ENCODE results near the gene ZNF219. TPM values are rescaled to one million over a fixed set of nuclear protein-coding genes. Genes with fewer than 3 reads are reported as not detected.

Gene ZNF219
- total RNA-seq, 2 donors from 2014 or later = 44.0 to 79.6 TPM

DNA sequence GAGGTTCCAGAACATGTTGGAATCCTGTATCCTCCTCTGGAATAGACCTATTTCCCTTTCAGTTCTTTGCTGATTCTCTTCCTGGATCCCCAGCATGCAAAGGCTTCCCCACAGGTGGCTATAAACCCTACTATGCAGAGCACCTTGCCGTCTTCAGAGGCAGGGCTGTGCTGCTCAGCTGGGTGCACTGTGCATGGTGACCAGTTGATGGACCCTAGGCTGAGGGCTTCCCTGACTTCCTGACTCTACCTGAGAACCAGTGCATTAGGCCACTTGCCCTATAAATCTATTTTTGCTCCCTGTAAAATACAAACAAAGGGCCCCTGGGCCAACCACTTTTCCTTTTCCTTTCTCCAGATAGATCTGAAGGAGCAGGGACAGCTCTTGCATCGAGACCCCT, 14.1 kb downstream of the ZNF219 start:
- Histone ChIP-seq H3K9ac (ENCODE audit: low read depth in 2 of 2, low read length in 2 of 2) (no peak overlapping the region), H3K27me3 (no peaks in the 10 kb centered on the region), H3K27ac (no peak overlapping the region), H3K36me3 (peaks cover 16% of the 10 kb centered on the region), H3K9me3 (no peaks in the 10 kb centered on the region), H3K4me1 (peaks cover 4% of the 10 kb centered on the region), H3K4me3 (no peak overlapping the region)
- DNase-seq = no peak
- intact Hi-C loops (cut with DNase I) = no loop called here
- TF ChIP-seq, protein P1, sequence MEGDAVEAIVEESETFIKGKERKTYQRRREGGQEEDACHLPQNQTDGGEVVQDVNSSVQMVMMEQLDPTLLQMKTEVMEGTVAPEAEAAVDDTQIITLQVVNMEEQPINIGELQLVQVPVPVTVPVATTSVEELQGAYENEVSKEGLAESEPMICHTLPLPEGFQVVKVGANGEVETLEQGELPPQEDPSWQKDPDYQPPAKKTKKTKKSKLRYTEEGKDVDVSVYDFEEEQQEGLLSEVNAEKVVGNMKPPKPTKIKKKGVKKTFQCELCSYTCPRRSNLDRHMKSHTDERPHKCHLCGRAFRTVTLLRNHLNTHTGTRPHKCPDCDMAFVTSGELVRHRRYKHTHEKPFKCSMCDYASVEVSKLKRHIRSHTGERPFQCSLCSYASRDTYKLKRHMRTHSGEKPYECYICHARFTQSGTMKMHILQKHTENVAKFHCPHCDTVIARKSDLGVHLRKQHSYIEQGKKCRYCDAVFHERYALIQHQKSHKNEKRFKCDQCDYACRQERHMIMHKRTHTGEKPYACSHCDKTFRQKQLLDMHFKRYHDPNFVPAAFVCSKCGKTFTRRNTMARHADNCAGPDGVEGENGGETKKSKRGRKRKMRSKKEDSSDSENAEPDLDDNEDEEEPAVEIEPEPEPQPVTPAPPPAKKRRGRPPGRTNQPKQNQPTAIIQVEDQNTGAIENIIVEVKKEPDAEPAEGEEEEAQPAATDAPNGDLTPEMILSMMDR (IDR thresholded peaks at IDR 0.05) = no peak

DNA sequence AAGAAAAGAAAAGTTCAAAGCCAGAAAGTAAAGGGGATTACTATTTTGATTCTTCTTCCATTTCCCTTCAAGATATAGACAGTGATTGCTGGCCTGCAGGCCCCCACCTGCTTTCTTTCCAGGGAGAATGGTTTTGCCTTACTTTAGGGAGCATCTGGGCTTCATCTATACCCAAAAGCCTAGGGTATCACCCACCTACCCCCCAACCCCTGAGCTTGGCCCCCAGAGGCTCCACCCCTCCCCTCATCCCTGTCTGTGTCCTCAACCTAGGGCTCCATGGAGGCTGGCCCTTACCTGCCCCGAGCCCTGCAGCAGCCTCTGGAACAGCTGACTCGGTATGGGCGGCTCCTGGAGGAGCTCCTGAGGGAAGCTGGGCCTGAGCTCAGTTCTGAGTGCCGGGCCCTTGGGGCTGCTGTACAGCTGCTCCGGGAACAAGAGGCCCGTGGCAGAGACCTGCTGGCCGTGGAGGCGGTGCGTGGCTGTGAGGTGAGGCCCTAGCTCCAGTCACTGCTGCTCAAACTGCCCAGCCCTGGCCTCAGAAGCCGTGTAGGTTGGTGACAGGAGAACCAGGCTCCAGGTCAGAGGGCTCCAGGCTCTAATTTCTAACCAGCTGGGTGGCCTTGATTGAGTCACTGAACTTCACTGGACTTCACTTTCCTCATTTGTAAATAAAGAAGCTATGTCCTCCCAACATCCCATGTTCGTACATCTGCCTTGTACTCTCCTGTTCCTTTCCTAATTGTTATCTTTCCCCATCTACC, 14.7 kb downstream of the ZNF219 start:
- TF ChIP-seq, protein P1 (IDR thresholded peaks at IDR 0.05) = no peak
- Histone ChIP-seq H3K36me3 (peaks cover 22% of the 10 kb centered on the region), H3K27me3 (no peaks in the 10 kb centered on the region), H3K9me3 (no peaks in the 10 kb centered on the region), H3K4me3 (no peak overlapping the region), H3K9ac (ENCODE audit: low read depth in 2 of 2, low read length in 2 of 2) (no peak overlapping the region), H3K4me1 (peaks cover under 1% of the 10 kb centered on the region), H3K27ac (no peak overlapping the region)
- intact Hi-C loops (cut with DNase I) = no loop called here
- no peak for DNase-seq

DNA sequence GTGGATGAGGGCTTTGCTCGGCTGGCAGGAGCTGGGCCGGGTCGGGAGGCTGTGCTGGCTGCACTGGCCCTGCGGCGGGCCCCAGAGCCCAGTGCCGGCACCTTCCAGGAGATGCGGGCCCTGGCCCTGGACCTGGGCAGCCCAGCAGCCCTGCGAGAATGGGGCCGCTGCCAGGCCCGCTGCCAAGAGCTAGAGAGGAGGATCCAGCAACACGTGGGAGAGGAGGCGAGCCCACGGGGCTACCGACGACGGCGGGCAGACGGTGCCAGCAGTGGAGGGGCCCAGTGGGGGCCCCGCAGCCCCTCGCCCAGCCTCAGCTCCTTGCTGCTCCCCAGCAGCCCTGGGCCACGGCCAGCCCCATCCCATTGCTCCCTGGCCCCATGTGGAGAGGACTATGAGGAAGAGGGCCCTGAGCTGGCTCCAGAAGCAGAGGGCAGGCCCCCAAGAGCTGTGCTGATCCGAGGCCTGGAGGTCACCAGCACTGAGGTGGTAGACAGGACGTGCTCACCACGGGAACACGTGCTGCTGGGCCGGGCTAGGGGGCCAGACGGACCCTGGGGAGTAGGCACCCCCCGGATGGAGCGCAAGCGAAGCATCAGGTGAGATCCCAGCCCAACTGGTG, 16.8 kb downstream of the ZNF219 start:
- no peak for DNase-seq
- Histone ChIP-seq H3K36me3 (peaks cover 28% of the 10 kb centered on the region), H3K9ac (ENCODE audit: low read depth in 2 of 2, low read length in 2 of 2) (no peak overlapping the region), H3K27me3 (no peaks in the 10 kb centered on the region), H3K4me1 (no peaks in the 10 kb centered on the region), H3K4me3 (no peak overlapping the region), H3K27ac (no peak overlapping the region), H3K9me3 (no peaks in the 10 kb centered on the region)
- TF ChIP-seq, protein P1 (IDR thresholded peaks at IDR 0.05) = no peak
- intact Hi-C loops (cut with DNase I) = no loop called here

DNA sequence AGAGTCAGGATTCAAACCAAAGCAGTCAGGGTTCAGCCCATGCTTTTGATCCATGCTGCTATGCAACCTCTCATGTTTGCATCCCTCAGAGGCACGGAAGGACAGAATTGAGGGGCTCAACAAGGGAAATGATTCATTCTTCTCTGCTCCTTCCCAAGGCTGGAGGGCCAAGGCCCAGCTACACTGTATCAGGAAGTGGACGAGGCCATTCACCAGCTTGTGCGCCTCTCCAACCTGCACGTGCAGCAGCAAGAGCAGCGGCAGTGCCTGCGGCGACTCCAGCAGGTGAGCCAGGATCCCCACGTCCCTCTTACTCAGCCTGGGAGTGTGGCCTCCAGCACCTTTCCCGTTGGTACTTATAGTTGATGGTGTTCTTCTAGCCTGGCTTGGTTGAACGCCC, 19.7 kb downstream of the ZNF219 start:
- Histone ChIP-seq H3K9ac (ENCODE audit: low read depth in 2 of 2, low read length in 2 of 2) (no peak overlapping the region), H3K27ac (no peak overlapping the region), H3K27me3 (no peaks in the 10 kb centered on the region), H3K4me3 (no peak overlapping the region), H3K4me1 (no peaks in the 10 kb centered on the region), H3K36me3 (peaks cover 37% of the 10 kb centered on the region), H3K9me3 (no peaks in the 10 kb centered on the region)
- intact Hi-C loops (cut with DNase I) = no loop called here
- TF ChIP-seq, protein P1 (IDR thresholded peaks at IDR 0.05) = no peak
- no peak for DNase-seq

DNA sequence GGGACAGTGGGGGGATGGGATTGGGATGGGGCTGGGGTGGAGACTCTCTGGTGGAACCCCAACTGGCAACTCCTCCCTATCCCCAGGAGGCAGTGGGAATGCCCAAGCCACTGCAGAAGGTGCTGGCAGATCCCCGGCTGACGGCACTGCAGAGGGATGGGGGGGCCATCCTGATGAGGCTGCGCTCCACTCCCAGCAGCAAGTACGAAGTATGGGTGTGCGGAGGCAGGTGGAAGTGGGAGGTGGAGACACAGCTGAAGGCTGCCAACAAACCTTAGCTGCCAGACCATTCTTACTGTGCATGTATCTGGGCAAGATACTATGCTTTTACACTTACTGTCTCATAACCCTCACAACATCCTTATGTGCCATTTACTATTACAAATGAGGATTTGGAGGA, 20.2 kb downstream of the ZNF219 start:
- TF ChIP-seq, protein P1 (IDR thresholded peaks at IDR 0.05) = no peak
- peaks cover 37% of the 10 kb centered on the region for H3K36me3 ChIP-seq
- H3K4me3 ChIP-seq = no peak overlapping the region
- H3K4me1 ChIP-seq = no peaks in the 10 kb centered on the region
- no peak for DNase-seq
- H3K27ac ChIP-seq = no peak overlapping the region
- H3K9me3 ChIP-seq = no peaks in the 10 kb centered on the region
- intact Hi-C loops (cut with DNase I) = no loop called here
- H3K9ac ChIP-seq (ENCODE audit: low read depth in 2 of 2, low read length in 2 of 2) = no peak overlapping the region
- H3K27me3 ChIP-seq = no peaks in the 10 kb centered on the region
